ENCODE data around the gene PTCRA.
"Not testable (repeated sequence)": the region's sequence is repeated elsewhere in the genome, so short reads cannot be mapped to it uniquely, and the experiment has no call there.

The PTCRA gene, protein sequence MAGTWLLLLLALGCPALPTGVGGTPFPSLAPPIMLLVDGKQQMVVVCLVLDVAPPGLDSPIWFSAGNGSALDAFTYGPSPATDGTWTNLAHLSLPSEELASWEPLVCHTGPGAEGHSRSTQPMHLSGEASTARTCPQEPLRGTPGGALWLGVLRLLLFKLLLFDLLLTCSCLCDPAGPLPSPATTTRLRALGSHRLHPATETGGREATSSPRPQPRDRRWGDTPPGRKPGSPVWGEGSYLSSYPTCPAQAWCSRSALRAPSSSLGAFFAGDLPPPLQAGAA

DNA sequence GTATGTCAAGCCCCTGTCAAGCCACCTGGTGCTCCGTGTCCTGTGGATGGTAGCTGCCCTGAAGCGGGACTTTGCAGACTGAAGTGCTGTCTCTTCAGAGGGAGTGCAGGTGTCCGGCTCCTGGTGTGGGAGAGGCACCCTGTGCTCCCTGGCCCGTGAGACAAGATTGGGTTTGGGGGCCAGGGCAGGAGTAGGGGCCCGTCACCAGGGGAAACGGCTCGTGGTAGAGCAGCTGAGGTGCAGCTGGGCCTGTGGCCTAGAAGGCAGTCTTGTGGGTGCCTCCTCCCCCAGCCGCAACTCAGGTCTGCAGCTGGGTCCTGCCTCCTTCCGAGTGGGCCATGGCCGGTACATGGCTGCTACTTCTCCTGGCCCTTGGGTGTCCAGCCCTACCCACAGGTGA, at the start of gene PTCRA:
TSS of gene PTCRA (plus strand) at position 322 of the 400 bp plus-strand sequence. CDS start at position 339, 17 bp downstream.
- no peak for DNase-seq (ENCODE audit: low spot score)

DNA sequence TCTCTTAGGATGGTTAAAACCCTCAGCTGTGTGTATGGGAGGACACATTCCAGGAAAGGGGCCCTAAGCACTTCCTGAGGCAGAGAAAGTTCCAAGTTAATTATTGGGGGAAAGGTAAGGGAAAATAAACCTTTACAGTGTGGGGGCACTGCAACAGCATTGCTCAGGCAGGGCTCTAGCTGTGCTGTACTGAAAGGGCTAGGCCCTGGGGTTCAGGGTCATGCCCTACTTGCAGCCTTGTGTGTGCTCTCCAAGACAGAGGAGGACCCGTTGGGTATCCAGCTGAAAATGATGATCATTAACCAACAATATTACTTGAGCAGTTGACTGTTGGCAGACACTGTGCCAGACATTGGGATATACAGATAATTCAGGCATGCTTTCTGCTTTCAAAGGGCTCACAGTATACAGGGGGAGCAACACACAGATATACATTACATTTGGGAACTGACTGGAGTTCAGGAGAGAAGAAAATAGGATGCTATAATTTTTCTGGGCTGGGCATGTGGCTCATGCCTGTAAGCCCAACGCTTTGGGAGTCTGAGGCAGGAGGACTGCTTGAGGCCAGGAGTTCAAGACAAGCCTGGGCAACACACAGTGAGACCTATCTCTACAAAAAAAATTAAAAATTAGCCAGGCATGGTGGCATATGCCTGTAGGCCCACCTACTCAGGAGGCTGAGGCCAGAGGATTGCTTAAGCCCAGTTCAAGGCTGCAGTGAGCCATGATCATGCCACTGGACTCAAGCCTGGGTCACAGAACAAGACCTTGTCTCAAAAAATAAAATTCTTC, 45.5 kb upstream of the PTCRA start:
- DNase-seq (ENCODE audit: low spot score) = no peak

DNA sequence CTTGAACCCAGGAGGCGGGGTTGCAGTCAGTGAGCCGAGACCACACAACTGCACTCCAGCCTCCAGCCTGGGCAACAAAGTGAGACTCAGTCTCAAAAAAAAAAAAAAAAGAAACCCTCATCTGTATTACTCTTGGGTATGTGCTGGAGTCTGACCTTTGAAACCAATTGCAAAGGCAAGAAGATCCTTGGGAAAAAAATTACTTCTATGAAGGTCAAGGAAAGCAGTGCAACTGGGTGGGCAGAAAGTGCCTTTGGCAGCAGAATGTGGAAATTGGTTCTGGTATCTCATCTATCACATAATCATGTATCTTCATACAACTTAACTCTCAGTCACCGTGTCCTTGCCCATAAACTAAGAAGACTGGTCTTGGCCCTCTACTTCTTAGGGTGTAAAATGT, 44.1 kb upstream of the PTCRA start:
- no peak for DNase-seq (ENCODE audit: low spot score)

DNA sequence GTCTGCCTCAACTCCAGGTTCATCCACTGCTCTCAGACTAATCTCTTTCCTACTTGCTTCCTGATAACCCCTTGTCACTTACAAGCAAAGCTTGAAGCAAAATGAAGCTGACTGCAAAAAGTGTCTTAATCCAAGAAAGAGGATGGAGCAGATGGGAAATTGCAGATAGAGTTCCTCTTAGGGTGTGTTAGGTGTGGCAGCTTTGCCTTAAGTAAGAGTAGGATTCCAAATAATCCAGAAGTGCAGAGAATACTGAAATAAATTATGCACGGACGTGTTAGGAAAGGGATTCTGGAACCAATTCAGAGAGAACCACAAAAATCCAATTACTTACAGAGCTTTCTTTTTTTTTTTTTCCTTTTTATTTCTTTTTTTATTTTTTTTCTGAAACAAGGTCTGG, 42.5 kb upstream of the PTCRA start:
- DNase-seq (ENCODE audit: low spot score) = no peak

DNA sequence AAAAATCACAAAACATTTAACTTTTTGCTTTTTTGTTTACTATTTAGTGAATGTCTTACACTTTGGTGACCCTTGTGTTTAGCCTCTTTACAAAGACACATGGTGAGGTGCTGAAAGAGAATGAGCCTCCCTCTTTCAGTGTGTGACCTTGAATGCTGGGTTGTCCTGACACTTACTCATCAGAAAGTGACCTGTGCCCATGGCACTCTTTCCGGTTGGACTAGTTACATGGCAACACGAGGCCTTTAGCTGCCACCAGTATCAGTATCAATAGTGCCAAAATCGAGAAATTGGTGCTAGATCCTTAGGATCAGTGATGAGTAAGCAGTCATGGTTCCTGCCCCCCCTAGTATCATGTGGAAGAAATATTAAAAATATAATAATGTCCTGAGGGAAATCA, 38.2 kb upstream of the PTCRA start:
- no peak for DNase-seq (ENCODE audit: low spot score)

DNA sequence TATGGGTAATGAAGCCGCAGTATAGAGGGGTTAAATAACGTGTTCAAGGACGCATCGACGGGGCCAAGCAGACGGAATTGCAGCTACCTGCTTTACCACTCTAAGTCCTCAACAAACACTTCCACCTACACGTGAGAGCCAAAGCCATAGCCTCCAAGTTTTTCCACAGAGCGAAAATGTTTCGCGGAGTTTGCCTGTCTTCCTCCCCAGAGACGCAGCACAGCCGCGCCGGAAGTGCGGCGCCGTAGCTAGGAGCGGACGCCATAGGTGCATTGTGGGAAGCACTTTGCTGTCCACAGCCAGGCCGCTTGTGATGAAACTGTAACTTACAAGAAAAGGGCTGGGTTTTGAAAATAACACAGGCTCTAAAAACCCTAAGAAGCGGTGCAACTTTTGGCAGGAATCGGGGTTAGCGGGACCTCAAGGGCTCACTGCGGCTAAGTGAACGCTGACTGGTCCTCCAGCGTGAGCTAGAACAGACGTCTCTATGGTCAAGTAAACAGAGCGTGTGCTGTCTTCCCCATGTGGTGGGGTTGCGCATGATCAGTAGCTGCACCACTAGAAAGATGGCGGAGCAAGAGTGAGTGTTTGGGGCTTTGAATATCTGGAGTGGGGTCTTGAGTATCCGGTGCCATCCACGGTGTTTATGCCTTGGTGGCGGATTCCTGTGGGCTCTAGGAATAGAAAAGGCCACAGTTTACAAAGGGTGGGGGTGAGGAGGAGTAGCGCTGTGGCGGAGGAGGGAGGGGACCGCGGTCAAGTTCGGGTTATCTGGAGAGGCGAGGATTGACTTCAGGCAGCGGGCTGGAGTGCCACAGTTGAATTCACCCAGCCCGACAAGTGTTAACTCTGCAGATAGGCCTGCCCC, 36.2 kb upstream of the PTCRA start, which contains the start of gene RPL7L1:
TSS of gene RPL7L1 (plus strand) at position 245 of the 868 bp plus-strand sequence. CDS start at position 540, 295 bp downstream.
- DNase-seq (ENCODE audit: low spot score) = peak; percentile 35

DNA sequence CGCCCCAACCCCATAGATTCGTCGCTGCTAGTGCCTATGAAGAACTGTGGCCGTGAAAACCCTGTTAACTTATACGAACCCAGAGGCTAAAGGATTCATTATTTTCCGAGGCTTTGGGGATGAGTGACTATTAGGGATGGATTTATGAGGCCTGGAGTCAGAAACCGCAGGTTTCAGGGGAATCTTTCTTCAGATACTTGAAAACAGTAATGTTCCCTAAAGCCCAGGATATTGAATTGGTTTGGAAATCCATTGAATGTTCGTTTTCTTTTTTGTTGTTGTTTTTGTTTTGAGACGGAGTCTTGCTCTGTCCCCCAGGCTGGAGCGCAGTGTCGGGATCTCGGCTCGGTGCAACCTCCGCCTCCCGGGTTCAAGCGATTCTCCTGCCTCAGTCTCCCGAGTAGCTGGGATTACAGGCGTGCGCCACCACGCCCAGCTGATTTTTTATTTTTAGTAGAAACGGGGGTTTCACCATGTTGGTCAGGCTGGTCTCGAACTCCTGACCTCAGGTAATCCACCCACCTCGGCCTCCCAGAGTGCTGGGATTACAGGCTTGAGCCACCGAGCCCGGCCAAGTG, 35.5 kb upstream of the PTCRA start:
- not testable (repeated sequence) for DNase-seq (ENCODE audit: low spot score)

DNA sequence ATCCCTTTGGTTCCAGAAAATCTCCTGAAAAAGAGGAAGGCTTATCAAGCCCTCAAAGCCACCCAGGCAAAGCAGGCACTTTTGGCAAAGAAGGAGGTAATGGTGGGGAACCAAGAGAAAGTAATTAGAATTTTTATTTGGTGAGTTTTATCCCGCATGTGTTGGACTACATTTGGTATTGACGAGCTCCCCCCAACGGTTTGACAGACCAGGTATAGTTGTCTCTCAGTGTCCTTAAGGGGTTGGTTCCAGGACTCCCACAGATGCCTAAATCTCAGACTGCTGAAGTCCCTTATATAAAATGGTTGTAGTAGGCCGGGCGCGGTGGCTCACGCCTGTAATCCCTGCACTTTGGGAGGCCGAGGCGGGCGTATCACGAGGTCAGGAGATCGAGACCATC, 35.0 kb upstream of the PTCRA start:
- DNase-seq (ENCODE audit: low spot score) = not testable (repeated sequence)

DNA sequence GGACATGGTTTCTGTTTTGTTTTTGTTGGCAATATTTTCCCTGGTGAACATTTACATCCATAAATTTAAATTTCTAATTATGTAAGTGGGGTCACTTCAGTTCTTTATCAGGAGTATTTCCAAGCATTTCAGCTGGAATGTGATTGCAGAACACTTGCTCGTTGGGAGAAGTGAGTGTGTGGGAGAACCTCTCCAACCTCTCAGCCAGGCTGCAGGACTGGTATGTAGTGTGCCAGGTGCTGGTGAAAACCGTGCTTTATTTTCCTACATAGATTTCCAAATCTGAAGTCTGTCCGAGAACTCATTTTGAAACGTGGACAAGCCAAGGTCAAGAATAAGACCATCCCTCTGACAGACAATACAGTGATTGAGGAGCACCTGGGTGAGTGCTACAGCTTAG, 30.2 kb upstream of the PTCRA start:
- no peak for DNase-seq (ENCODE audit: low spot score)

DNA sequence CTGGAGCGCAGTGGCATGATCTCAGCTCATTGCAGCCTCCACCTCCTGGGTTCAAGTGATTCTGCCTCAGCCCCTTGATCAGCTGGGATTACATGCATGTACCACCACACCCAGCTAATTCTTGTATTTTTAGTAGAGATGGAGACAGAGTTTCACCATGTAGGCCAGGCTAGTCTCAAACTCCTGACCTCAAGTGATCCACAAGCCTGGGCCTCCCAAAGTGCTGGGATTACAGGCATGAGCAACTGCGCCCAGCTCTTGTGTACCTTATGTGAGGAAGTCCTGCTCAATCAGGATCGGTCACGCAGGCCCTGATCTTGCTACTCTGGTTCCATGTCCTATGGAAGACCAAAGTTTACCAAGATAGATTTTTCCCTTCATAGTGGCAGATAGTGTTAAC, 27.7 kb upstream of the PTCRA start:
- not testable (repeated sequence) for DNase-seq (ENCODE audit: low spot score)

DNA sequence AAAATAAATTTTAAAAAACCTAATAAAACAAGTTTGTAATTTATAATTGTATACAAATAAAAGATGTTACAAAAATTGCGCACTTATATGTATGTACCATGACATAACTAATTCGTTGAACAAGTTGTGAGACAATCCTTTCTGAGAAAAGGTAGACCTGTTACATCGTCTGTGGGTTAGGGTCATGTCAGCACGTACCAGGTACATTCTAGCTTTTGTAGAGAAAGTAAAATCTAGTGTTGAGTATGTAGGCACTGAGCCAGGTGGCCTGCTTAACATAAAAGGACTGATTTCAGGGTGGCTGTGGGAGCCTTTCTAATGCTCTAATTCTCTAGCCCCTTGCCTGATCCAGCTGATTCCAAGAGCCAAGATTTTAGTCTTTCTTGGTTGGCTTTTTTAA, 26.0 kb upstream of the PTCRA start:
- DNase-seq (ENCODE audit: low spot score) = no peak

DNA sequence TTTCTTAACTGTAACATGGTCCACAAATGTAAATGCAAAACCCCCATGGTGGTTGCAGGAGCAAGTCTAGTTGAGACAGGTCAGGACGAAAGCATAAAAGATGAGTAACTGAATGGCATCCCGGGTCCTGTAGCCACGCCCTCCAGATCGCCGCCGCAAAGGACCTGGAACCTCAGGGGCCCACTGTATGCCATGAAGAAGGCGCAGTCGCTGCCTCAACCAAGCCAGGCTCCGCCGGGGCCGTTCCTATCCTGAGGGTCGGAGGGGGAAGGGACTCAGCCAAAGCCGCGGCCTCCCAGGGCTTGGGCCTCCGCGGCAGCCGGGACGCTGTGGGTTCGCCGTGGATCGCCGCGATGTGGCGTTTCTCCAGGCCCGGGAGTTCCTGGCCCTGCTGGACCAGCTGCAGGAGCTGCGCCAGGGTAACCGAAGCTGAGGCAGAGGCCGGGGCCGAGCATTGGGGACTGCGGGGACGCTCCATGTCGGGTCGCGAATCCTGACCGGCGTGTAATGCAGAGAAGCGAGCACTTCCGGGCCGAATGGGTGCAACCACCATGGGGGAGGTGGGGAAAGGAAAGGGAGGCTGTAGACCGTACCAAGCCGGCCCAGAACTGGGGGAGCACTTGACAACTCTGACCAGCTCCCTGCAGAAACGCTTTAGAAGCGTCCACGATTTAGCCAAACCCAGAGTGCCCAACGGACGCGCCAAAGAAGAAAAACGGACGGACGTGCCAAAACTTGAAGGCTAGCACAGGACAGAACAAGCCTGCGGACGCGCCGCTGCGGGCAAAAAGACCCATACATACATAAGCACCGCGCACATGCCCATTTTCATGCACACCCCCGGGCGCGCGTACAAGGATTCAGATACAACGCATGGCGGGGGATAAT, 25.3 kb upstream of the PTCRA start:
- peak; percentile 55 for DNase-seq (ENCODE audit: low spot score)

DNA sequence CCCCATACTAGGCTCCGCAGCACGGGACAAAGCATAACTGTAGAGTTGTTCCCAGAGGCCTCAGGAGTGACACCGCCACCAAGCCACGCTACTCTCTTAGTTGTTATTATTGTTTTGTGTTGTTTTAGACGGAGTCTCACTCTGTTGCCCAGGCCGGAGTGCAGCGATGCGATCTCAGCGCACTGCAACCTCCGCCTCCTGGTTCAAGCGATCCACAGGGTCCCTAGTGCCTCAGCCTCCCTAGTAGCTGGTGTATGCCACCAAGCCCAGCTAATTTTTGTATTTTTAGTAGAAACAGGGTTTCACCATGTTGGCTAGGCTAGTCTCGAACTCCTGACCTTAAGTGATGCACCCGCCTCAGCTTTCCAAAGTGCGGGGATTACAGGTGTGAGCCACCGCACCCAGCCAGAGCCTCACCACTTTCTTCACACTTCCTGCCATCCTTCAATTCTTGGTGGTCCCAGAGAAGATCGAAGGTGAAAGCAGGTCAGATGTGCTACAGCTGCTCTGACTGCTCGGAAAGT, 24.6 kb upstream of the PTCRA start:
- DNase-seq (ENCODE audit: low spot score) = no peak

DNA sequence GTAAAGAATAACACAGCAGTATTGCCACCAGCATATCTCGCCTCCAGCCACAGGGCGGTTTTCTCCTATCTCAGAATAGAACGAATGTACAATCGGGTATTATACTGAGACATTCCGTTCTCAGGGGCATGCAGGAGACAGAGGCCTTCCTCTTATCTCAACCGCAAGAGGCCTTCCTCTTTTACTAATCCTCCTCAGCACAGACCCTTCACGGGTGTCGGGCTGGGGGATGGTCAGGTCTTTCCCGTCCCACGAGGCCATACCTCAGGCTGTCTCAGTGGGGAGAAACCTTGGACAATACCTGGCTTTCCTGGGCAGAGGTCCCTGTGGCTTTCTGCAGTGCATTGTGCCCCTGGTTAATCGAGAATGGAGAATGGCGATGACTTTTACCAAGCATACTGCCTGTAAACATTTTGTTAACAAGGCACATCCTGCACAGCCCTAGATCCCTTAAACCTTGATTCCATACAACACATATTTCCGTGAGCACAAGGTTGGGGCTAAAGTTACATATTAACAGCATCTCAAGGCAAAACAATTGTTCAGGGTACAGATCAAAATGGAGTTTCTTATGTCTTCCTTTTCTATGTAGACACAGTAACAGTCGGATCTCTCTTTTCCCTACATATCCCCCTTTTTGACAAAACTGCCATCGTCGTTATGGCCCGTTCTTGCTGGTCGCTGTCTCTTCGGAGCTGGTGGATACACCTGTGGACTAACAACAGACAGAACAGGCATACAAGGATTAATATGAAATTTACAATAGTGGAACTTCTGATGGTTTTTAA, 21.6 kb upstream of the PTCRA start:
- not testable (repeated sequence) for DNase-seq (ENCODE audit: low spot score)

DNA sequence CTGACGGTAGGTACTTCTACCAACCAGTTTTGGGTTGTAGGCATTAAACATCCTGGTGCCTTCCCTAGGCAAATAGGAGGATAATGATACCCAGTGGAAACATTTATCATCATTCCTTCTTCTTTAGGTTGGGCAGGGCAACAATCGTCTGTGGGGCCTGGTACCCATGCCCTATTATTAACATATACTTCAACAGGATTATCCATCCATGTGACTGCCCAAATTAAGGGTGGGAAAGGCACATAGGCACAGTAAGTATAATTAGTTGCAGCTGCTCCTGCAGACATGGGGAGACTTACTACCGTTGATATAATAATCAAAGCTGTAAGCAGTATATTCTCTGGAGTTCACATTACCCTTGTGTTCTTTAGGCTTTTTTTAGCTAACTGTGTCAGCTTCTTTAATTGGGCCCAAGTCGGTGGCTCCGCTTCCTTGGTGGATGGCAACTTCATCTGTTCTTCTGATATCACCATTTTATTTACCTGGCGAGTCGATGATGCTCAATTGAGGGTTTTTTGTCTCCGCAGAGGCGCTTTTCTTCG, 19.6 kb upstream of the PTCRA start:
- no peak for DNase-seq (ENCODE audit: low spot score)

DNA sequence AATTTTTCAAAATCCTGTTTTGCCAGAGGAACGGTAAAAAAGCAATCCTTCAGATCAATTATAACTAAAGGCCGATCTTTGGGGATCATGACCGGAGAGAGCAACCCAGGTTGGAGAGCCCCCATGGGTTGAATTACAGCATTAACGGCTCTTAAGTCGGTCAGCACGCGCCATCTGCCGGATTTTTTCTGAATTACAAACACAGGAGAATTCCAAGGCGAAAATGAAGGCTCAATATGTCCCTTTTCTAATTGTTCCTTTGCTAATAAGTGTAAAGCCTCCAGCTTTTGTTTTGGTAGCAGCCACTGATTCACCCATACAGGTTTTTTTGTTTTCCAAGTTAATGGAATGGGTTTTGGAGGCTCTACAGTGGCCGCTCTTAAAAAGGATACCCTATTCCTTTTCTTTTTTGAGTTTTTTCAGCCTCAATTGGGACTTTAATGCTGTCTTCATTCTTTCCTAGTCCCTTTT, 16.9 kb upstream of the PTCRA start:
- DNase-seq (ENCODE audit: low spot score) = no peak

DNA sequence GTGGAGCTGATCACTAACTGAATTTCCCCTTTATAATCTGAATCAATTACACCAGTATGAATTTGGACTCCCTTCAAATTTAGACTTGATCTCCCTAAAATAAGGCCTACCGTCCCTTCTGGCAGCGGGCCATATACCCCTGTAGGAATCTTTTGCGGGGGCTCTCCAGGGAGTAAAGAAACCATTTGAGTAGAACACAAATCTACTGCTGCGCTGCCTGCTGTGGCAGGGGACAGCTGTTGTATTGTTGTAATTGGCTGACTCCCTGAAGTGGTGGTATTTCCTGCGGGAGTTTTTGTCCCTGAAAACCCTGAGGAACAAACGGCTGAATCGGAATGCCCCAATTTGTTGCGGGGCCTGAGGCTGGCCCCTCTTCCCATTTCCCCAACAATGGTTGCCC, 16.0 kb upstream of the PTCRA start:
- no peak for DNase-seq (ENCODE audit: low spot score)

DNA sequence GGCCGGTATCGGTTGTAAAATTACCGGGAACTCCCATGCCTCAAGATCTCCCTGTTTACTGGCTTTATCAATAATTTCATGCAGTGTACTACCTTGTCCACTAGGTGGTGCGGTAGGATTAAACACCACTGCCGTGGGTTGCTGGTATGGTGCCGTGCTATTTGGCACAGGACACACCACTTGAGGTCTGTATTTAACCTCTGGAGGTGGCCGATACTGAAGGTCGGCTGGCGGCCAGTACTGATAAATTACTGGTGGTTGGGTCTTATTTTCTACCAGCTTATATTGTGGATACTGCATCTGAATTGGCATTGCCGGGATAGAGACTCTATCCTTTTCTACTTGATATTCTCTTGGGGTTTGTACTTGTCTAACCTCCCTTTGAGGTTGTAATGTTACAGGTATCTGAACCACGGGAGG, 14.3 kb upstream of the PTCRA start:
- no peak for DNase-seq (ENCODE audit: low spot score)

DNA sequence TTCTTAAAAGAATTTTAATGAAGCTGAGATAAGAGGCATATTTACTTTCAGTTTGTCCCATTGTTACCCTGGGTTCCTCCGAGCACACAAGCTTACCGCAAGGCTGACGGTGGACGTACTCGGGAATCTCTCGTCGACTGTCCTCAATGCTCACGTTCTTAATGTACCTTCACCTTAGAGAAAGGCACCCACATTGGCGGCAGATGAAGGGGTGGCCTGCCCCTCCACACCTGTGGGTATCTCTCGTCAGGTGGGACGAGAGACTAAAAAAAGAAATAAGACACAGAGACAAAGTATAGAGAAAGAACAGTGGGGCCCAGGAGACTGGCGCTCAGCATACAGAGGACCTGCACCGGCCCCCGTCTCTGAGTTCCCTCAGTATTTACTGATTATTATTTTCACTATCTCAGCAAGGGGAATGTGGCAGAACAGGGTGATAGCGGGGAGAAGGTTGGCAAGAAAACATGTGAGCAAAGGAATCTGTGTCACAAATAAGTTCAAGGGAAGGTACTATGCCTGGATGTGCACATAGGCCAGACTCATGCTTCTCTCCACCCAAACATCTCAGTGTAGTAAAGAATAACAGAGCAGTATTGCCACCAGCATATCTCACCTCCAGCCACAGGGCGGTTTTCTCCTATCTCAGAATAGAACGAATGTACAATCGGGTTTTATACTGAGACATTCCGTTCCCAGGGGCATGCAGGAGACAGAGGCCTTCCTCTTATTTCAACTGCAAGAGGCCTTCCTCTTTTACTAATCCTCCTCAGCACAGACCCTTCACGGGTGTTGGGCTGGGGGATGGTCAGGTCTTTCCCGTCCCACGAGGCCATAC, 13.2 kb upstream of the PTCRA start:
- DNase-seq (ENCODE audit: low spot score) = not testable (repeated sequence)
